NCI-H345 treated with DMSO at 0.1 percent for 48 hours (cell line): ENCODE data around the gene ZNF79.

Experiments
- DNase-seq: peaks from one replicate; lab custom pipeline; 2025; ENCODE audit not compliant: unreplicated experiment; lab: John Stamatoyannopoulos, UW

Gene ZNF79

DNA sequence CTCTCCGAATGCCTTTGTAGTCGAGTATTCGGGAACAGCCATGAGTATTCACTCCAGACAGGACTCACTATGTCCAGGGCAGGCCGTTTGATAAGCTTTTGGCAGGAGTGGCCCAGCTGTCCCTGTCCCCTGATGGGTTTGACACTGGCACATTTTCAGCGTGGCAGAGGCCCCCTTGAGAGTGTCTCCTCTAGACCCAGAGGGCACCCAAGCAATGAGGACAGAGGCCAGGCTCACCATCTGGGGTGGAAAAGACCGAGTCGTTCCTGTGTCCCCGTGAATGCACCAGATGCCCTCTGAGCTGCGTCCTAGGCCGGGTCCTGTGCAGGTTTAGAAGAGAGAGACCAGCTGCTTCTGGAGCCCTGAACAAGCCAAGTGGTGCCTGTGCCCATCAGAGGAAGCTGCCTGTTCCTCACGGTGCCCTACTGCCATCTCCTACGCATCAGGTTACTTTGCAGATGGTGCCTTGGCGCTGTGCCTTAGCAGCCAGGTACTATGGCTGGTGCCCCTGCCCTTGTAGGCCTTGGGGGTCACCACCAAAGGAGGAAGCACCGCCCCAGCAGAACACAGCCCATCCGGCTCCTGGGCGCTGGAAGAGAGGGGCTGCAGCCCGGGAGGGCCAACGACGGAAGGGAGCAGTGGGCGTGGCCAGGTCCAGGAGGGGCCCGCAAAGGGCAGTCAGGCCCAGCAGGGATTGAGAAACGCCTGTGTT lies 69.6 kb downstream of the ZNF79 start:
- no peak for DNase-seq

GRCh38 chr9:127494304-127494702 lies 70.1 kb downstream of the ZNF79 start:
- DNase-seq: no peak
